HTERT RPE-1 (cell line): ENCODE measurements around the gene LKAAEAR1.

ENCODE experiments used
- in situ Hi-C: fragments of 300-500 bp; cut with MboI; formaldehyde crosslinking; loops from 4 replicates; pipeline ENCODE4 v1.14.3; 2020; ENCODE audit warnings: low sequenced_read_pairs

LKAAEAR1 gene

GRCh38 chr20:64039293-64040160, 44.7 kb downstream of the LKAAEAR1 start:
- in situ Hi-C loops = no loop called here

GRCh38 chr20:64038565-64039292, 45.5 kb downstream of the LKAAEAR1 start:
- in situ Hi-C loops = no loop called here

- in situ Hi-C loops = no loop called here
Measured at GRCh38 chr20:64038224-64038564, 46.0 kb downstream of the LKAAEAR1 start.

- in situ Hi-C loops = no loop called here
Measured at GRCh38 chr20:64037498-64038213, 46.5 kb downstream of the LKAAEAR1 start.

GRCh38 chr20:64037199-64037497, 47.0 kb downstream of the LKAAEAR1 start:
- in situ Hi-C loops = no loop called here

- in situ Hi-C loops = no loop called here
Measured at GRCh38 chr20:64036346-64037198, 47.6 kb downstream of the LKAAEAR1 start.

GRCh38 chr20:64035933-64036345, 48.3 kb downstream of the LKAAEAR1 start, which contains the start of gene C20orf204:
C20orf204 (plus strand) TSS chr20:64036182; CDS start chr20:64036324, 142 bp downstream.
- in situ Hi-C loops = no loop called here

- in situ Hi-C loops = no loop called here
Measured at GRCh38 chr20:64035066-64035932, 48.9 kb downstream of the LKAAEAR1 start.

- in situ Hi-C loops = no loop called here
Measured at GRCh38 chr20:64033981-64034493, 50.2 kb downstream of the LKAAEAR1 start.
